H1 (cell line): ENCODE results near the gene ZDHHC9. TPM values are rescaled to one million over a fixed set of nuclear protein-coding genes. Genes with fewer than 3 reads are reported as not detected.

Experiments
- CTCF ChIA-PET: fragments of 300-600 bp; sonication (Branson Sonifier 250); formaldehyde crosslinking; loops from one replicate; lab custom pipeline; 2021; ENCODE audit not compliant: partially characterized antibody; lab: Charles Lee
- POLR2A ChIA-PET: fragments of 300-600 bp; sonication (Branson Sonifier 250); formaldehyde crosslinking; loops from one replicate; lab custom pipeline; 2021; ENCODE audit warnings: inconsistent platforms; ENCODE audit not compliant: partially characterized antibody; lab: Charles Lee
- DNase-seq, 2 experiments: peaks; one replicate each; pipeline versions ENCODE4 v3.0.0 to v3.0.0-alpha.2; 2010 to 2022; ENCODE audit warnings: low spot score in 2 of 2, low read depth in 1 of 2, mixed read lengths in 1 of 2
- FAIRE-seq: peaks from 2 replicates; lab custom pipeline; 2011; peaks lifted over from hg19 to GRCh38; lab: Jason Lieb, UNC
- H2AFZ ChIP-seq: 2 replicates; pipeline ENCODE4 v1.8.1; 2012; ENCODE audit warnings: low read length, inconsistent platforms
- H2AK5ac ChIP-seq: 2 replicates; pipeline ENCODE4 v1.6.1; 2013; ENCODE audit warnings: low read depth, low read length
- H2BK120ac ChIP-seq: replicated peaks from 2 replicates; pipeline ENCODE3; 2013; ENCODE audit warnings: low read depth, low read length, inconsistent platforms
- H2BK12ac ChIP-seq: 2 replicates; pipeline ENCODE4 v1.6.1; 2013; ENCODE audit warnings: low read depth, low read length
- H2BK15ac ChIP-seq: 2 replicates; pipeline ENCODE4 v1.6.1; 2013; ENCODE audit warnings: low read length
- H2BK20ac ChIP-seq: 2 replicates; pipeline ENCODE4 v1.6.1; 2013; ENCODE audit warnings: low read length
- H2BK5ac ChIP-seq: 2 replicates; pipeline ENCODE4 v1.6.1; 2013; ENCODE audit warnings: low read depth, low read length
- H3K14ac ChIP-seq: 2 replicates; pipeline ENCODE4 v1.6.1; 2013; ENCODE audit warnings: inconsistent platforms; ENCODE audit not compliant: insufficient read length
- H3K18ac ChIP-seq: 2 replicates; pipeline ENCODE4 v1.6.1; 2013; ENCODE audit warnings: low read length; ENCODE audit errors: extremely low read depth
- H3K23ac ChIP-seq: 2 replicates; pipeline ENCODE4 v1.6.1; 2013; ENCODE audit warnings: inconsistent platforms; ENCODE audit not compliant: insufficient read length
- H3K23me2 ChIP-seq: 2 replicates; pipeline ENCODE4 v1.6.1; 2013; ENCODE audit warnings: low read depth, low read length
- H3K27ac ChIP-seq: 2 replicates; pipeline ENCODE4 v1.6.1; 2011; ENCODE audit warnings: low read depth, low read length, inconsistent platforms
- H3K27me3 ChIP-seq, 4 experiments: replicated peaks in 1 of 4; 1 replicate in 1 of 4; 2 replicates in 3 of 4; pipeline versions ENCODE4 v1.6.1 to v1.8.1; 2011 to 2013; ENCODE audit warnings: low read length in 3 of 4, mild to moderate bottlenecking in 3 of 4, inconsistent platforms in 2 of 4, mixed read lengths in 2 of 4, moderate library complexity in 1 of 4; ENCODE audit not compliant: control insufficient read depth in 3 of 4, insufficient read depth in 3 of 4; ENCODE audit errors: extremely low read depth in 1 of 4
- H3K36me3 ChIP-seq, 4 experiments: 2 replicates each; pipeline versions ENCODE4 v1.6.1 to v1.8.1; 2011 to 2013; ENCODE audit warnings: mild to moderate bottlenecking in 4 of 4, low read length in 3 of 4, moderate library complexity in 2 of 4, control low read depth in 1 of 4, inconsistent platforms in 1 of 4; ENCODE audit not compliant: insufficient read depth in 4 of 4, control insufficient read depth in 2 of 4
- H3K4ac ChIP-seq: replicated peaks from 2 replicates; pipeline ENCODE3; 2013; ENCODE audit warnings: low read length, low read depth, mixed read lengths, inconsistent platforms; ENCODE audit not compliant: insufficient read length
- H3K4me1 ChIP-seq, 4 experiments: replicated peaks in 1 of 4; 1 replicate in 1 of 4; 2 replicates in 3 of 4; pipeline versions ENCODE4 v1.6.1 to v1.8.1; 2011 to 2013; ENCODE audit warnings: low read length in 3 of 4, inconsistent platforms in 2 of 4, mixed read lengths in 1 of 4; ENCODE audit not compliant: insufficient read depth in 4 of 4, control insufficient read depth in 3 of 4
- H3K4me2 ChIP-seq, 2 experiments: 2 replicates each; pipeline versions ENCODE4 v1.6.1 to v1.8.1; 2011 to 2013; ENCODE audit warnings: low read depth in 2 of 2, low read length in 2 of 2, control low read depth in 1 of 2, inconsistent platforms in 1 of 2, mild to moderate bottlenecking in 1 of 2; ENCODE audit not compliant: insufficient read depth in 1 of 2
- H3K4me3 ChIP-seq, 4 experiments: fragments of 200-600, 300-600 bp in 1 of 4; sonication (generic), shearing (Covaris generic), sonication (Bioruptor Twin) in 1 of 4; 2 replicates each; pipeline versions ENCODE4 v1.5.1 to v1.8.1; 2011 to 2016; ENCODE audit warnings: low read length in 4 of 4, low read depth in 3 of 4, control low read depth in 2 of 4, inconsistent platforms in 2 of 4, mild to moderate bottlenecking in 2 of 4, mixed read lengths in 1 of 4, moderate library complexity in 1 of 4; ENCODE audit not compliant: insufficient read depth in 2 of 4; ENCODE audit errors: extremely low read depth in 1 of 4
- H3K56ac ChIP-seq: replicated peaks from 2 replicates; pipeline ENCODE3; 2013; ENCODE audit warnings: low read depth, mild to moderate bottlenecking, mixed read lengths, low read length, inconsistent platforms; ENCODE audit not compliant: insufficient read length
- H3K79me1 ChIP-seq: 2 replicates; pipeline ENCODE4 v1.6.1; 2013; ENCODE audit warnings: low read depth, low read length, control low read depth
- H3K79me2 ChIP-seq, 2 experiments: 2 replicates each; pipeline versions ENCODE4 v1.6.1 to v1.8.1; 2012 to 2013; ENCODE audit warnings: low read length in 2 of 2, mild to moderate bottlenecking in 2 of 2, inconsistent platforms in 1 of 2; ENCODE audit not compliant: insufficient read depth in 2 of 2, control insufficient read depth in 1 of 2
- H3K9ac ChIP-seq, 4 experiments: replicated peaks in 1 of 4; 1 replicate in 1 of 4; 2 replicates in 3 of 4; pipeline versions ENCODE4 v1.6.1 to v1.8.1; 2011 to 2013; ENCODE audit warnings: low read depth in 3 of 4, low read length in 3 of 4, control low read depth in 2 of 4, mild to moderate bottlenecking in 2 of 4, moderate library complexity in 2 of 4, inconsistent platforms in 1 of 4; ENCODE audit errors: extremely low read depth in 1 of 4
- H3K9me3 ChIP-seq, 2 experiments: 2 replicates each; pipeline versions ENCODE4 v1.6.1 to v1.8.1; 2012 to 2013; ENCODE audit warnings: mild to moderate bottlenecking in 2 of 2, moderate library complexity in 2 of 2, control low read depth in 1 of 2, inconsistent platforms in 1 of 2, low read depth in 1 of 2, low read length in 1 of 2, mixed read lengths in 1 of 2; ENCODE audit not compliant: insufficient read depth in 2 of 2
- H4K20me1 ChIP-seq, 2 experiments: replicated peaks in 1 of 2; 2 replicates each; pipeline versions ENCODE3 to v1.8.1; 2011 to 2013; ENCODE audit warnings: inconsistent platforms in 2 of 2, low read length in 2 of 2, mild to moderate bottlenecking in 1 of 2; ENCODE audit not compliant: insufficient read depth in 2 of 2, control insufficient read depth in 1 of 2
- H4K5ac ChIP-seq: 2 replicates; pipeline ENCODE4 v1.6.1; 2013; ENCODE audit warnings: low read length, low read depth, mixed read lengths, inconsistent platforms; ENCODE audit not compliant: insufficient read length
- H4K8ac ChIP-seq: 2 replicates; pipeline ENCODE4 v1.8.0; 2013; ENCODE audit warnings: mild to moderate bottlenecking, moderate library complexity, low read length, inconsistent platforms; ENCODE audit not compliant: insufficient read depth; ENCODE audit errors: extremely low read depth
- H4K91ac ChIP-seq: replicated peaks from 2 replicates; pipeline ENCODE3; 2013; ENCODE audit warnings: low read length, mixed read lengths, inconsistent platforms; ENCODE audit not compliant: insufficient read length
- ASH2L ChIP-seq: fragments of 200-600, 300-600 bp; sonication (generic); IDR thresholded peaks from one replicate; pipeline ENCODE4 v1.7.1; 2017; ENCODE audit warnings: low read length
- CHD1 ChIP-seq: IDR thresholded peaks from 2 replicates; pipeline ENCODE4 v1.6.1; 2012; ENCODE audit warnings: low read depth, low read length, improper control_type of control experiment
- CTBP2 ChIP-seq: IDR thresholded peaks from 2 replicates; pipeline ENCODE4 v1.7.0; 2011; ENCODE audit warnings: borderline replicate concordance, mild to moderate bottlenecking, moderate library complexity, mixed read lengths, low read length; ENCODE audit not compliant: insufficient read depth, insufficient read length
- GABPA ChIP-seq: IDR thresholded peaks from 2 replicates; pipeline ENCODE4 v1.6.1; 2011; ENCODE audit warnings: mild to moderate bottlenecking, low read length, moderate library complexity, borderline replicate concordance; ENCODE audit not compliant: insufficient read depth
- HDAC6 ChIP-seq: IDR thresholded peaks from one replicate; pipeline ENCODE4 v1.7.1; 2012; ENCODE audit warnings: low read depth, mild to moderate bottlenecking, inconsistent platforms, low read length, moderate library complexity
- KDM4A ChIP-seq: IDR thresholded peaks from one replicate; pipeline ENCODE4 v1.7.1; 2012; ENCODE audit warnings: low read depth, mild to moderate bottlenecking, moderate library complexity, low read length, inconsistent platforms; ENCODE audit not compliant: severe bottlenecking
- NANOG ChIP-seq: IDR thresholded peaks from 2 replicates; pipeline ENCODE4 v1.6.1; 2011; ENCODE audit warnings: low read length, low read depth, mild to moderate bottlenecking, inconsistent platforms; ENCODE audit not compliant: insufficient read depth, poor library complexity, severe bottlenecking
- SIRT6 ChIP-seq: IDR thresholded peaks from one replicate; pipeline ENCODE4 v1.7.1; 2012; ENCODE audit warnings: low read length, inconsistent platforms
- SRF ChIP-seq: IDR thresholded peaks from 2 replicates; pipeline ENCODE4 v1.6.1; 2011; ENCODE audit warnings: mild to moderate bottlenecking, low read depth, low read length, moderate library complexity
- WGBS, 2 experiments: shearing (Covaris generic) in 1 of 2; methylation state at CpG; one replicate each; pipeline versions ENCODE4 v1.1.6 to v1.1.7; 2013 to 2015; ENCODE audit warnings: low lambda C conversion rate in 2 of 2, mixed read lengths in 2 of 2, inconsistent platforms in 1 of 2, low coverage in 1 of 2, missing lambda C conversion rate in 1 of 2; ENCODE audit not compliant: insufficient replicate concordance in 2 of 2, insufficient coverage in 1 of 2, insufficient read length in 1 of 2; ENCODE audit errors: extremely low coverage in 1 of 2, missing lambda C conversion rate in 1 of 2; 5-methylcytosine and 5-hydroxymethylcytosine counted together
- polyA plus RNA-seq, 7 experiments: library from polyadenylated mRNA; depleted of rRNA in 3 of 7; stranded (reverse) in 5 of 7; unstranded in 2 of 7; fragments of >200 nt in 5 of 7; fragments of 200-250 nt in 2 of 7; gene quantifications; 1 replicate in 5 of 7; 2 replicates in 1 of 7; 4 replicates in 1 of 7; pipeline versions ENCODE4 v1.2.1 to v1.2.3, GENCODE V29; 2011 to 2013; ENCODE audit warnings: missing spikeins in 2 of 7, mixed read lengths in 2 of 7
- total RNA-seq: library from RNA; stranded (reverse); fragmentation: NEBNext Ultra II Directional; extraction: Animal tissue kit (Norgen Biotek cat#: 25700); gene quantifications from 2 replicates; pipeline ENCODE4 v1.2.1, GENCODE V29; 2021

The ZDHHC9 gene
- total and polyA plus RNA-seq, 2 of the 8 experiments (the other 6 are each of a cell fraction or from before 2014, with no cell fraction given), result 18.1 to 28.3 TPM

- Histone ChIP-seq H2AFZ (no peak overlapping the region), H2BK12ac (no peak overlapping the region), H3K14ac (no peak overlapping the region), H2BK20ac (no peak overlapping the region), H2AK5ac (no peak overlapping the region), H3K79me2 (no peaks in the 10 kb centered on the region), H2BK15ac (no peak overlapping the region), H2BK120ac (no peak overlapping the region), H3K23ac (no peak overlapping the region), H3K4me1 (no peaks in the 10 kb centered on the region), H3K4me3 (no peak overlapping the region), H4K8ac (no peak overlapping the region), H4K91ac (no peak overlapping the region), H4K5ac (no peak overlapping the region), H3K27ac (no peak overlapping the region), H3K4me2 (no peak overlapping the region), H3K18ac (no peak overlapping the region), H3K56ac (no peak overlapping the region), H3K27me3 (no peaks in the 10 kb centered on the region), H3K36me3 (no peaks in the 10 kb centered on the region), H3K23me2 (no peaks in the 10 kb centered on the region), H4K20me1 (no peaks in the 10 kb centered on the region), H3K9ac (no peak overlapping the region), H2BK5ac (no peak overlapping the region), H3K9me3 (no peaks in the 10 kb centered on the region), H3K4ac (no peak overlapping the region), H3K79me1 (no peaks in the 10 kb centered on the region)
- DNase-seq (no peak), FAIRE-seq (no peak)
- 89% methylated on average over 5 of the region's 6 CpGs; no CpG with 5 or more reads in 1 of the 2 experiments for WGBS, 2 experiments
- ChIA-PET CTCF (no interaction called here), POLR2A (no interaction called here)
- TF ChIP-seq HDAC6 (no peak), NANOG (no peak), SIRT6 (no peak), CHD1 (no peak), ASH2L (no peak), CTBP2 (no peak), GABPA (no peak), KDM4A (no peak), SRF (no peak)
Measured at GRCh38 chrX:129760981-129761380, 82.7 kb downstream of the ZDHHC9 start.
